Measurements from ENCODE around the gene CHST12.

DNA sequence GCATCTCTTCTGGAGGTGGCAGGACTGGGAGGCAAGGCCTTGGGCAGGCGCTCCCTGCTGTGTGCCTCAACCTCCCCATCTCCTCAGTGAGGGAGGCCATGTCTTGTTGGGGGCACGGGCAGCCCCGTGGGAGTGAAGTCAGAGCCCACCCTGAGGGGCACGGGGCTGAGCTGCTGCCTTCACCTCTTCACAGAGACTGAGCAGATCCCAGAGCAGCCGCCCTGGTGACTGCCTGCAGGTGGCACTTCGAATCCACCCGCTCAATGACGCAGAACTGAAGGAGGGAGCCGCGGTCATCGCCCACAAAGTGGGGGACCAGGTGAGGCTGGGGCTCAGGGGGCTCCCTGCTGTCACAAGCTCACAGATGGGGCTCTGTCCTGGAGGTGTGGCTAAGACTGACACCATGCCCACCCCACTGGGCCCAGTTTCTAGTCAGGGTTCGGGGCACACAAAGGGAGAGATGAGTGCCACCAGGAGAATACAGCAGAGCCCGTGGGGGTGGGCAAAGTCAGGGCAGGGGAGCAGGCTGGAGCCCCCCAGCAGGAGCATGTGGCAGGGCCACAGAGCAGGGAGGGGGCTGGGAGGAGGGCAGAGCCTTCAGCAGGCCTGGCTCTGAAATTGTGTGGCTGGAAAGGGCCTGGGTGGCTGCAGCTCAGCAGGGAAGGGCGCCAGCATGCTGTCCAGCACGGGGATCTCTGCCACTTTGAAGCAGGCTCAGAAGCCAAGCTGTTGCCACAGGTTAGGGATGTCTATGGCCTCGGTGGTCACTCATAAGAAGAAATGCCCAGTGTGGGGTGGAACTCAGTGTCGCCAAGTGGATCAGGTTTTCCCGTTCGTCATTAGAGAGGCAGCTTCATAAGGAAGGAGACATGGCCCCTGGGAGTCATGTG lies 18.8 kb upstream of the CHST12 start:
- TF ChIP-seq, protein P1, sequence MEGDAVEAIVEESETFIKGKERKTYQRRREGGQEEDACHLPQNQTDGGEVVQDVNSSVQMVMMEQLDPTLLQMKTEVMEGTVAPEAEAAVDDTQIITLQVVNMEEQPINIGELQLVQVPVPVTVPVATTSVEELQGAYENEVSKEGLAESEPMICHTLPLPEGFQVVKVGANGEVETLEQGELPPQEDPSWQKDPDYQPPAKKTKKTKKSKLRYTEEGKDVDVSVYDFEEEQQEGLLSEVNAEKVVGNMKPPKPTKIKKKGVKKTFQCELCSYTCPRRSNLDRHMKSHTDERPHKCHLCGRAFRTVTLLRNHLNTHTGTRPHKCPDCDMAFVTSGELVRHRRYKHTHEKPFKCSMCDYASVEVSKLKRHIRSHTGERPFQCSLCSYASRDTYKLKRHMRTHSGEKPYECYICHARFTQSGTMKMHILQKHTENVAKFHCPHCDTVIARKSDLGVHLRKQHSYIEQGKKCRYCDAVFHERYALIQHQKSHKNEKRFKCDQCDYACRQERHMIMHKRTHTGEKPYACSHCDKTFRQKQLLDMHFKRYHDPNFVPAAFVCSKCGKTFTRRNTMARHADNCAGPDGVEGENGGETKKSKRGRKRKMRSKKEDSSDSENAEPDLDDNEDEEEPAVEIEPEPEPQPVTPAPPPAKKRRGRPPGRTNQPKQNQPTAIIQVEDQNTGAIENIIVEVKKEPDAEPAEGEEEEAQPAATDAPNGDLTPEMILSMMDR (IDR thresholded peaks at IDR 0.05; ENCODE audit: poor library complexity), result peak; percentile 13
- TF ChIP-seq EZH2 (IDR thresholded peaks at IDR 0.05; ENCODE audit: borderline replicate concordance), result no peak

Data from hepatocyte (in vitro differentiated cells).